ENCODE results near the gene C1RL. TPM values are rescaled to one million over a fixed set of nuclear protein-coding genes. Genes with fewer than 3 reads are reported as not detected.

The C1RL gene
- total RNA-seq, 1 experiment from 2014 or later, result 25.9 TPM

GRCh38 chr12:7059780-7060179 lies 49.2 kb downstream of the C1RL start:
- ATAC-seq, result no peak
- Histone ChIP-seq H3K4me3 (replicated peaks in 1 of 2; ENCODE audit: low read depth in 1 of 2, low read length in 2 of 2) (no peak overlapping the region), H4K20me1 (ENCODE audit: insufficient read depth) (no peaks in the 10 kb centered on the region), H3K9ac (ENCODE audit: low read length) (no peak overlapping the region), H3K27me3 (ENCODE audit: insufficient read depth, low read length) (no peaks in the 10 kb centered on the region), H3K4me1 (ENCODE audit: control insufficient read depth in 1 of 2, insufficient read depth in 2 of 2, low read length in 2 of 2) (peaks cover 0 to 4% of the 10 kb centered on the region in 2 experiments; a peak in 1 of 4 replicates), H2AFZ (ENCODE audit: low read depth, low read length, poor library complexity, severe bottlenecking) (no peak overlapping the region), H3K79me2 (ENCODE audit: insufficient read depth, low read length) (no peaks in the 10 kb centered on the region), H3K27ac (ENCODE audit: low read depth, low read length) (no peak overlapping the region), H3K4me2 (ENCODE audit: low read length) (no peak overlapping the region), H3K9me3 (ENCODE audit: control insufficient read depth in 1 of 2, insufficient read depth in 1 of 2, low read depth in 1 of 2, low read length in 2 of 2) (no peaks in the 10 kb centered on the region), H3K9me2 (ENCODE audit: insufficient read depth) (no peaks in the 10 kb centered on the region), H3K36me3 (ENCODE audit: control insufficient read depth in 1 of 2, insufficient read depth in 2 of 2, low read length in 2 of 2) (no peaks in the 10 kb centered on the region)
- no peak for TF ChIP-seq MAX (IDR thresholded peaks at IDR 0.05)
- TF ChIP-seq TCF7L2 (IDR thresholded peaks at IDR 0.05; ENCODE audit: borderline replicate concordance, extremely low read depth, insufficient read depth, insufficient read length), result no peak
- TF ChIP-seq JUND (IDR thresholded peaks at IDR 0.05), result no peak
- TF ChIP-seq POLR2A (IDR thresholded peaks at IDR 0.05; ENCODE audit: borderline replicate concordance, extremely low read depth, insufficient read depth, insufficient read length), result no peak
- TF ChIP-seq EZH2 (IDR thresholded peaks at IDR 0.05), result no peak
- no peak for TF ChIP-seq FOSL1 (IDR thresholded peaks at IDR 0.05; ENCODE audit: low read depth)
- no peak for TF ChIP-seq YY1 (IDR thresholded peaks at IDR 0.05; ENCODE audit: extremely low read depth, insufficient replicate concordance, low read depth, low read length)
- no peak for TF ChIP-seq CBX3 (IDR thresholded peaks at IDR 0.05; ENCODE audit: low read depth)
- no peak for TF ChIP-seq POLR2AphosphoS5 (IDR thresholded peaks at IDR 0.05; ENCODE audit: low read depth, low read length)
- TF ChIP-seq ZBTB33 (IDR thresholded peaks at IDR 0.05; ENCODE audit: extremely low read depth, insufficient replicate concordance, low read length), result no peak
- no peak for TF ChIP-seq ELF1 (IDR thresholded peaks at IDR 0.05; ENCODE audit: borderline replicate concordance, low read depth)
- no peak for TF ChIP-seq SIN3A (IDR thresholded peaks at IDR 0.05; ENCODE audit: low read depth)
- no peak for TF ChIP-seq ZNF274 (IDR thresholded peaks at IDR 0.05; ENCODE audit: low read depth, low read length)
- TF ChIP-seq SRF (IDR thresholded peaks at IDR 0.05; ENCODE audit: low read depth), result no peak
- no peak for TF ChIP-seq SP1 (IDR thresholded peaks at IDR 0.05; ENCODE audit: low read depth)
- no peak for TF ChIP-seq ZFX (IDR thresholded peaks at IDR 0.05)
- no peak for TF ChIP-seq RAD21 (IDR thresholded peaks at IDR 0.05; ENCODE audit: low read depth)
- TF ChIP-seq ATF3 (IDR thresholded peaks at IDR 0.05), result no peak
- no peak for TF ChIP-seq CTCF (IDR thresholded peaks at IDR 0.05 in 2 of 3, conservative IDR thresholded peaks at IDR 0.05 in 1 of 3; ENCODE audit: borderline replicate concordance in 1 of 3, insufficient read depth in 1 of 3, low read depth in 2 of 3, low read length in 2 of 3)
- POLR2A ChIA-PET, result no interaction called here
- DNase-seq (ENCODE audit: low read depth, low spot score), result no peak
- CTCF ChIA-PET, result interaction anchor here (0.6 kb wide), 1 partner anchor 18 kb away, joined by 3 read pairs; no protein-coding TSS in a partner anchor
- no TSS peak for BruUV-seq (replicated peaks)
- RAD21 ChIA-PET (ENCODE audit: low non-redundant PET in 1 of 2, low total read pairs in 2 of 2, uncharacterized antibody in 2 of 2, unreplicated experiment in 2 of 2), result no interaction called here
- intact Hi-C loops (cut with micrococcal nuclease), result no loop called here
